SKM-1 (cell line): ENCODE data around the gene ZDHHC14.

Experiments
- DNase-seq: peaks from one replicate; lab custom pipeline; 2025; ENCODE audit not compliant: unreplicated experiment; lab: John Stamatoyannopoulos, UW

Gene ZDHHC14

DNA sequence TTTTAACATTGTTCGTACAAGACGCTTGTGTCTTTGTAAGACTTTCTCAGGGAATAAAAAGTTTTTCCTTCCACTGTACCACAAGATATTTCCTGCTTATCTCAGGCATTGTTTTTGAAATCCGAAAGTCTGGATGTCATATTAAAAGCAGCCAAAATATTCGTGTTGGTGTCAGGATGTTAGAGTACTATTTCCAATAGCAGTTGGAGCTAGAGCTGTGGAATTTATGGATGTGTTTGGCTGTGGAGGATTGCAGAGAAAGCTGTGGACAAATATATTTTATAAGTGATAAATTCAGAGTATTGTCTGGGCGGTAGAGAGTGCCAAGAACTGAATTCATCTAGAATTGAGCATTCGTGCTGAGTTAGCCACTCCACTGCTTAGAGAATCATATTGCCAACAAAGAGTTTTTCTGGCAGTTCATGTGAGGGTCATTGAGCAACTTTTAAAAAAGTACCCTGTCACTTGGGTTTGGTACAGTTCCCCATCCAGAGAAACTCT, 57.7 kb downstream of the ZDHHC14 start:
- no peak for DNase-seq

DNA sequence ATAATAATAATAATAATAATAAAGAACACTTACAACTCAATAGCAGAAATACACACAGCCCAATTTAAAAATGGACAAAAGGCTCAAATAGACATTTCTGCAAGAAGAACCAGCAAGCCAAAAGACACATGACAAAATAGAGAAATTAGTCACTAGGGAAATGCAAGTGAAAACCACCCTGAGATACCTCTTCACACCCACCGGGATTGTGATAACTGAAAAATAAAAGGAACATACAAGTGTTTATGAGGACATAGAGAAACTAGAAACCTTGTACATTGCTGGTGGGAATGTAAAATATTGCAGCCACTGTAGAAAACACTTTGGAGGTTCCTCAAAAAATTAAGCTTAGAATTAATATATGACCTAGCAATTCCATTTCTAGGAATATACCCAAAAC, 59.2 kb downstream of the ZDHHC14 start:
- no peak for DNase-seq

DNA sequence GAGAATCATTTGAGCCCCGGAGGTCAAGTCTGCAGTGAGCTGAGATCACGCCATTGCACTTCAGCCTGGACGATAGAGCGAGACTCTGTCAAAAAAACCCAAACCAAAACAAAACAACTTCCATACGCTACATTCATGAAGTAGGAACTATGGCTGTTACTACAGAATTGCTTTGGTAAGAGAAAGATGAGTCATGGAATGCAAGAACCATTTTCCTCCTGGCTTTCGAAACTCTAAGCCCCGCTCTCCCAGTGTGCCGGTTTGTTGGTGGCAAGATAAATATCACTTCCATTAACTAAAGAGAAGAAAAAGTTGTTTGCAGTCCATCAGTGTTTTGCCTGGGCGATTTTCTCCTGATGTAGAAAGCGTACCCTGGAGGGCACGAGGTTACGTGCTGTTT, 61.3 kb downstream of the ZDHHC14 start:
- DNase-seq, result no peak

DNA sequence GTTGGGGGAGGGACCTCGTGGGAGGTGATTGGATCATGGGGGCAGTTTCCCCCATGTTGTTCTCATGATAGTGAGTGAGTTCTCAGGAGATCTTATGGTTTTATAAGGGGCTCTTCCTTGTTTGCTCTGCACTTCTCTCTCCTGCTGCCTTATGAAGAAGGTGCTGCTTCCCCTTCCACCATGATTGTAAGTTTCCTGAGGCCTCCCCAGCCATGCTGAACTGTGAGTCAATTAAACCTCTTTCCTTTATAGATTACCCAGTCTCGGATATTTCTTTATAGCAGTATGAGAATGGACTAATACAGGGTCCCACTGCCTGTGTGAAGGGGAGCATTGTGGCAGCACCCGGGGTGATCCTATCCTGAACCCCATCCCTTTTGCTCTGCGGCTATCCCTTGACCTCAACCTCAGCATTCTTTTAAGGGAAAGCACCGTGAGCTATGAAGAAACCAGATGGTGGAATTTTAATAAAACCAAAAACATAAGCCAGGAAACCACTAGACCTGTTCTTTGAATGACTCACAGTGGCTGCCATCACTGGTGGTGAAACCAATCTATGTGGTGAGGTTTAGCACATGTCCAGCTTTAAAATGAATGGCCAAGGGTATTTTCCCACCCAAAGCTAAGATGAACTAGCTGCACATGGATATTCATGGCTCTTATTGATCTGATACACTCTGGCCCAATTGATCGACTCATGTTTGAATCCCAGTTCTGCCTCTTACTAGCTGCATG, 62.2 kb downstream of the ZDHHC14 start:
- no peak for DNase-seq

- no peak for DNase-seq
Observed at GRCh38 chr6:157445277-157446009, 64.5 kb downstream of the ZDHHC14 start.

GRCh38 chr6:157447735-157448134, 66.7 kb downstream of the ZDHHC14 start:
- DNase-seq, result no peak

DNA sequence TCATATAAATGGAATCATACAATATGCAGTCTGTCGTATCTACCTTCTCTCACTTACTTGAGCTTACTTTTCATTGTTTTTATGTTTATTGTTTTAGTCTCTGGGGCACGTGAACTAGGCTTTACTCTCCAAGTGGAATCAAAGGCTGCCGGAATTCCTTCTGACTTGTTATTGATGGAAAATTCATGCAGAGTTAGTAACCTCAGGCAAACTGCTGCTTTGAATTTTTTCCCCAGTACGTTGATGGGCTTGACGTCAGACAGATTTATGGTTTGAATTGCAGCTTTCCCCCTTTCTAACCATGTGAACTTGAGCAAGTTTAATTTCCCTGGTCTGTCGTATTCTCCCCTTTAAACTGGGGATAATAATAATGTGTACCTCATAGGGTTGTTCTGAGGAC, 68.6 kb downstream of the ZDHHC14 start:
- no peak for DNase-seq

- DNase-seq, result no peak
Observed at GRCh38 chr6:157450931-157451742, 70.1 kb downstream of the ZDHHC14 start.

- DNase-seq, result no peak
Observed at GRCh38 chr6:157452096-157452495, 71.1 kb downstream of the ZDHHC14 start.

GRCh38 chr6:157453131-157453530, 72.1 kb downstream of the ZDHHC14 start:
- no peak for DNase-seq

- DNase-seq, result no peak
Observed at GRCh38 chr6:157453978-157454377, 73.0 kb downstream of the ZDHHC14 start.

DNA sequence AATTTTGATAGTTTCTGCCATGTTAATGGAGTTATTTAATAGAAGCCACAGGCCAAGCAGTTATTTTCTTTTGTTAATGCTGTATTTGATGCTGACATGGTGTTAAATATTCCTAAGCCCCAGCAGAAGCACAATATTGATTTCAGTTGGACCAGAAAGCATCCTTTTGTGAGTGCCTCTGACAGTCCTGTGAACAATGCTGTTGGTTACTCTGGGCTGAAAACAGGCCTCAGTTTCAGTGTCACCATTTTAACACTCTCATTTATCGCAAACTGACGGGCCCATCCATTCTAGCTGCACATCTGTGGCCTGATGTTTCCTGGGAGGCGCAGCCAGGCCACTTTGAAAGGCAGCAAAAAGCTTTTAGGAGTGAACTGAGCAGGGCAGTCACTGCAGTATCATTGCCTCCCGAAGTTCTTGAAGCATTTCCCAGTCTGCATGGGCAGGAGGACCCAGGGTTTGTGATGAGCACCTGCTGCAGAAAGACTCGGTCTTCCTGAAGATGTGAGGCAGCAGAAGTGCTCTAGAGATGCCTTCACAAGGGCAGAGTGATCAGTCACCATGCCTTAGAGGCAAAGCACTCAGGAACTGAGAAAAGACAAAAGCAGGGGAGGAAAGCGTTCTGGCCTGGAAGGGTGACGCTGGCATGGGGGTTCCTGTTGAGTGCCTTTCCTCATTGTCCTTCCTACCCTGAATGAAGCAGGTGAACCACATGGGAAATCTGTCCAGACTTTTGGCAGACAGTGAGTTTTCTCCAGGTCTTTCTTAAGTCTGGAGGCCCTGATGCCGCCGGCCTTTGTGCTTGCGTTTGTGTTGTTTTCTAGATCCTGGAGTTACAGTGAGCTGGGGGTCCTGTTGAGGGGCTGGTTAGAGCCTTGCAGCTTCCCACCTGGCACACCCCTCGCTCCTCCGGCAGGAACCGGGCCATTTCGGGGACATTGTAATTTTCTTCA, 74.0 kb downstream of the ZDHHC14 start:
- DNase-seq, result no peak

DNA sequence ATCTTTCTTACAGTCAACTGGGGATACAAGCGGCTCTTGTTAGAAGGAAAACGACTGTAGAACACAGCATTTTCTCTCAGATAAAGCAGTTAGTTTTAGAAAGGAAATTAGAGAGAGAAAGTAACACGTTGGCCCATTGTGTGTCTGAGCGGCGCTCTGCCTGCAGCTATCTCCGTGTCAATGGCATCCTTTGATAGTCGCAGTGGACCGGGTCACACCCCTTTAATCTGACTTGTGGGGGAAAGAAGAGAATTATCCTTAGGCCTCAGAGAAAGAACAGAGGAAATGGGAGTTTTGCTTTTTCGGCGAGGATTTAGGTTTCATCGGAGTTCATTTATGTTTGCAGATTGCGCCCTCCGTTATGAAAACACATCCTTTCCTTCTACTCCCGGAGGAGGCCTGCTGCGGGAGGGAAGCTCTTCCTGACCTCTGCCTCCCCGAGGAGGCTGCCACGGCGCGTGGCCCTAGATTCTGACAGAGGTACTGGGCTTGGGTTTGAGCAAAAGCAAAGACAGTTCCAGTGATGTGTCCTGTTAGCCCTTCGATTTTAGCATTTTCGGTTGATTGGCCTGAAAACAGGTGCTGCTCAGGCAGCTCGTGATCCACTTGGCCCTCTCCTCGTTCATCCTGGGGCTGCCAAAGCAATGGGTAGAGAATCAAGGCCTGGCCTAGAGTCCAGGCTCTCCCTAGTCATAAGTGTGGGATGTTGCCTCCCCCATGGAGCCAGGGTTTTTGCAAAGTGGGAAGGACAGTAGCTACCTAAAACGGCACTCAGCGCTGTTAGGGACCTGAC, 74.9 kb downstream of the ZDHHC14 start:
- no peak for DNase-seq

GRCh38 chr6:157456524-157456829, 75.5 kb downstream of the ZDHHC14 start:
- no peak for DNase-seq

DNA sequence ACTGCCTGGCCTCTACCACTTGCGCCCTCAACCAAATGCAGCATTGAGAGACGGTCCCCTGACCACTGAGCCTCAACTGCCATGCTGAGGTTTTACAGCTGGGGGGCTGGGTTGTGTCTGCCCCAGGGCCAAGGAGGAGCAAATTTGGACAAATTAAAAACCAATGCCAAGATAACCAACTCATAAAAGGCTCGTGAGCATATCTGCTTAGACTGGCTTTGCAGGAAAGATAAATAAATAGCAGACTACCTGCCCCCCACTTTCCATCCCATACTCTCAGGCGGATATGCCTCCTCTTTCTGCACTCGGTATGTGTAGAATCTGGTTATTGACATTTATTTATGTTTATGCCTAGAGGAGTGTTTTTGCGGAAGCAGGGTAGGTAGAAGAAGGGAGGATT, 76.8 kb downstream of the ZDHHC14 start:
- DNase-seq, result no peak

GRCh38 chr6:157459327-157459726, 78.3 kb downstream of the ZDHHC14 start:
- DNase-seq, result no peak

DNA sequence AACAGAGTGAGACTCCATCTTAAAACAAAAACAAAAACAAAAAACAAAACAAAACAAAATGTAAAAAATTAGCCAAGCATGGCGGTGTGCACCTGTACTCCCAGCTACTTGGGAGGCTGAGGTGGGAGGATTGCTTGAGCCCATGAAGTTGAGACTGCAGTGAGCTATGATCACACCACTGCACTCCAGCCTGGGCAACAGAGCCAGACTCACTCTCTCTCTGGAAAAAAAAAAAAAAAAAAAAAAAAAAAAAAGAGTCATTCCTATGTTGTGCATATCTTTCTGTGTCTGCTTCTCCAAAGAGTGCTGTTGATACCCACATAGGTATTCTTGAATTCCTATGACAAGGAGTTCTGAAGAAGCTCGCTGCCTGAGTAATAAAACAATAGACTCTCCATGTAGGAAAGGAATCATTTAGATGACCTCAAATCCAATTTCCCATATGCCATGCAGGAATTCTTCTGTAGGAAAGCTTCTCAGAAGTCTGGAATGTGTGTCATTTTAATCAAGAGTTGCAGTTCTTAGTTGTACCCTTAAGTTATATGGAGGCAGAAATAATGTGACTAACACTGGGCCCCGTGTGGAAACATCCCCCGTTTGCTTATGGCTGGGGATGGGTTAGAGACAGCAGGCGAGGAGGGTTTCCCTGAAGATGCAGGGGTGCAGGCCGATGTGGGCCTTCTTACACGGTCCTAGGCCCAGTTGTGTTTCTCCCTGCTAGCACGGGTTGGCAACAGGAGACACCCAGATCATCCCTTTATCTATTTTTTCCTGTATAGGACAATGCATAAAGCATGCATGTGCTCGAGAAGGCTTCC, 79.4 kb downstream of the ZDHHC14 start:
- no peak for DNase-seq

- no peak for DNase-seq
Observed at GRCh38 chr6:157461000-157461915, 80.3 kb downstream of the ZDHHC14 start.
